ENCODE measurements around the gene DUSP2.

DNA sequence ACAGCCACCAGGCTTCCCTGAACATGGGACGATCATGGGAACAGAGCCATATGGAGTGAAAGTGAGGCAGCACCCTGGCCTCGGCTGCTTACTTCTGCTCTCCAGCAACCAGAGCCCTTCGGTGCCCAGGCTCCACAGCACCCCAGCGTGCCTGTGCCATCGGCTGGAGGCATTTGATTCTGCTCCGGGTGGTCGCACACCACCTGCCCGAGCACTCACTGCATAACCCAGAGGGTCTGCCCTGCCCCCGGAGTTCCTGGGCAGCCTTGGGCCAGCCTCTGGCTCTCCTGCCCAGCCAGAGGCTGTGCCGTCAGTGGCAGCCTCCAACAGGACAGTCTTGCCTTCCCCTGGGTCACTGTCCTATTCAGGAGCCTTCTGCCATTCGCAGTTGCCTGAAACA, 10.8 kb downstream of the DUSP2 start:
- TF ChIP-seq, protein P1, sequence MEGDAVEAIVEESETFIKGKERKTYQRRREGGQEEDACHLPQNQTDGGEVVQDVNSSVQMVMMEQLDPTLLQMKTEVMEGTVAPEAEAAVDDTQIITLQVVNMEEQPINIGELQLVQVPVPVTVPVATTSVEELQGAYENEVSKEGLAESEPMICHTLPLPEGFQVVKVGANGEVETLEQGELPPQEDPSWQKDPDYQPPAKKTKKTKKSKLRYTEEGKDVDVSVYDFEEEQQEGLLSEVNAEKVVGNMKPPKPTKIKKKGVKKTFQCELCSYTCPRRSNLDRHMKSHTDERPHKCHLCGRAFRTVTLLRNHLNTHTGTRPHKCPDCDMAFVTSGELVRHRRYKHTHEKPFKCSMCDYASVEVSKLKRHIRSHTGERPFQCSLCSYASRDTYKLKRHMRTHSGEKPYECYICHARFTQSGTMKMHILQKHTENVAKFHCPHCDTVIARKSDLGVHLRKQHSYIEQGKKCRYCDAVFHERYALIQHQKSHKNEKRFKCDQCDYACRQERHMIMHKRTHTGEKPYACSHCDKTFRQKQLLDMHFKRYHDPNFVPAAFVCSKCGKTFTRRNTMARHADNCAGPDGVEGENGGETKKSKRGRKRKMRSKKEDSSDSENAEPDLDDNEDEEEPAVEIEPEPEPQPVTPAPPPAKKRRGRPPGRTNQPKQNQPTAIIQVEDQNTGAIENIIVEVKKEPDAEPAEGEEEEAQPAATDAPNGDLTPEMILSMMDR (IDR thresholded peaks at IDR 0.05): no peak
- TF ChIP-seq ZFX (IDR thresholded peaks at IDR 0.05; ENCODE audit: borderline replicate concordance): no peak
